Prostate gland (tissue), 2 donors: ENCODE measurements around the gene VCX2. TPM values are rescaled to one million over a fixed set of nuclear protein-coding genes. Genes with fewer than 3 reads are reported as not detected.
"Not testable (repeated sequence)": the region's sequence is repeated elsewhere in the genome, so short reads cannot be mapped to it uniquely, and the experiment has no call there.

Source experiments
- DNase-seq: peaks from one replicate; pipeline ENCODE4 v3.0.0-alpha.2; 2019; ENCODE audit warnings: low spot score
- H3K27ac ChIP-seq, 2 donors: fragments of 200-600 bp; sonication (generic); 2 replicates each; pipeline ENCODE4 v1.5.1; 2017 to 2019
- H3K27me3 ChIP-seq: fragments of 200-600 bp; sonication (generic); replicated peaks from 2 replicates; pipeline ENCODE4 v1.5.1; 2019; ENCODE audit not compliant: insufficient read depth
- H3K36me3 ChIP-seq, 2 donors: fragments of 200-600 bp; sonication (generic); 1 replicate in 1 of 2; 2 replicates in 1 of 2; pipeline versions ENCODE4 v1.5.1 to v1.8.1; 2017 to 2019
- H3K4me1 ChIP-seq: fragments of 200-600 bp; sonication (generic); replicated peaks from 2 replicates; pipeline ENCODE4 v1.5.1; 2019
- H3K4me3 ChIP-seq, 2 donors: fragments of 200-600 bp; sonication (generic); 2 replicates each; pipeline ENCODE4 v1.5.1; 2017 to 2019
- H3K9me3 ChIP-seq: fragments of 200-600 bp; sonication (generic); 2 replicates; pipeline ENCODE4 v1.5.1; 2017
- POLR2A ChIP-seq: fragments of 450-650 bp; IDR thresholded peaks from one replicate; pipeline ENCODE4 v1.6.1; 2016; ENCODE audit warnings: antibody characterized with exemption, mild to moderate bottlenecking
- POLR2AphosphoS5 ChIP-seq: sonication (generic); formaldehyde crosslinking; IDR thresholded peaks from one replicate; pipeline ENCODE4 v1.6.1; 2017; ENCODE audit warnings: antibody characterized with exemption
- WGBS: methylation state at CpG from one replicate; pipeline ENCODE4 v1.1.5; 2018; 5-methylcytosine and 5-hydroxymethylcytosine counted together
- intact Hi-C: fragments of 100-400 bp; cut with DNase I; formaldehyde crosslinking; loops from one replicate; pipeline ENCODE4 v1.14.2; 2022
- total RNA-seq, 2 donors: library from RNA; depleted of rRNA; stranded (reverse); fragments of >200 nt; gene quantifications; one replicate each; pipeline ENCODE4 v1.1.0, GENCODE V29; 2016
- TF ChIP-seq, protein P1 (sequence below), 4 experiments: fragments of 200-600 bp in 2 of 4; fragments of 450-650 bp in 2 of 4; sonication (generic) in 2 of 4; IDR thresholded peaks; 1 replicate in 3 of 4; 2 replicates in 1 of 4; pipeline ENCODE4 v1.5.1; 2016 to 2019; ENCODE audit warnings: antibody characterized with exemption in 4 of 4, mild to moderate bottlenecking in 2 of 4, moderate library complexity in 2 of 4

VCX2 gene
- total RNA-seq, 2 donors from 2014 or later: 27.8 TPM; not detected in 1

DNA sequence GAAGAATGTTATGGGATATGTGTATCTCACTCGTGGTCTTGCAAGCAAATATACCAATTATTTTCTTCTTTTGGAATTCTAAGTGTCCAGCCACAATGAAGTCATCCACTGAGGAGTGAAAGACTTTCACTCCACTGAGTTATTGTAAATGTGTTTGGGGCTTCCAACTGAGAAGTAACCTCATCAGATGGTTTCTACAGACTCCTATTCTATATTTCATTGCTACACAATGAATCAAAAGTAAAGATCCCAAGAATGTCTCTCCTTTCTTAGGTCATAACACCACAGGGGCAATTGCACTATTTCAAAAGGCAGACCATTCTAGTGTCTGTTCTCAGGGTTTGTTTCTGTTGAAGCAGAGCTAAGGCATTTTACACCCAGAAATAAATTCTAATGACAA lies 12.3 kb upstream of the VCX2 start:
- Histone ChIP-seq H3K36me3 (no peaks in the 10 kb centered on the region), H3K4me1 (no peaks in the 10 kb centered on the region), H3K4me3 (no peak overlapping the region), H3K27me3 (no peaks in the 10 kb centered on the region), H3K9me3 (no peaks in the 10 kb centered on the region), H3K27ac (no peak overlapping the region)
- 50% methylated on average over 1 of the region's 1 CpG for WGBS
- TF ChIP-seq POLR2A: no peak
- TF ChIP-seq, protein P1, sequence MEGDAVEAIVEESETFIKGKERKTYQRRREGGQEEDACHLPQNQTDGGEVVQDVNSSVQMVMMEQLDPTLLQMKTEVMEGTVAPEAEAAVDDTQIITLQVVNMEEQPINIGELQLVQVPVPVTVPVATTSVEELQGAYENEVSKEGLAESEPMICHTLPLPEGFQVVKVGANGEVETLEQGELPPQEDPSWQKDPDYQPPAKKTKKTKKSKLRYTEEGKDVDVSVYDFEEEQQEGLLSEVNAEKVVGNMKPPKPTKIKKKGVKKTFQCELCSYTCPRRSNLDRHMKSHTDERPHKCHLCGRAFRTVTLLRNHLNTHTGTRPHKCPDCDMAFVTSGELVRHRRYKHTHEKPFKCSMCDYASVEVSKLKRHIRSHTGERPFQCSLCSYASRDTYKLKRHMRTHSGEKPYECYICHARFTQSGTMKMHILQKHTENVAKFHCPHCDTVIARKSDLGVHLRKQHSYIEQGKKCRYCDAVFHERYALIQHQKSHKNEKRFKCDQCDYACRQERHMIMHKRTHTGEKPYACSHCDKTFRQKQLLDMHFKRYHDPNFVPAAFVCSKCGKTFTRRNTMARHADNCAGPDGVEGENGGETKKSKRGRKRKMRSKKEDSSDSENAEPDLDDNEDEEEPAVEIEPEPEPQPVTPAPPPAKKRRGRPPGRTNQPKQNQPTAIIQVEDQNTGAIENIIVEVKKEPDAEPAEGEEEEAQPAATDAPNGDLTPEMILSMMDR (IDR thresholded peaks at IDR 0.05): no peak
- no peak for TF ChIP-seq POLR2AphosphoS5
- intact Hi-C loops: loop anchor here (10.0 kb wide), 1 partner anchor 551 kb away; the partner anchor contains the start of gene ANOS1
- no peak for DNase-seq

DNA sequence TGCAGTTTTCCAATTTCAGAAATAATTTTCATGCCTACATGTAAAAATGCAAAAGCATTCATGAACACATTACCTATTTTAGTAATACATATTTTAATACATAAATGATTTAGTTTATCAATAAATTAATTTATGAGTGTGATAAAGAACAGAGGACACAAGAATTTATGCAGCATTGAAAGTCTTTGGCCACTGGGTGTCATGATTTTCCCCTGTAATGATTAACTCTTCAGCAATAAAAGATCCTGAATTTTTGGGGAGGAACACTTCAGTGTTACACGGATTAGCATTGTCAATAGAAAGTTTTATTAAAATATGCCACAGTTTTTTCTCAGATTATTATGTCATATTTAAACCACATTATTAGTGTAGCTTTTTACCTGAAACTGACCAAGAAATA lies 8.6 kb upstream of the VCX2 start:
- 13% methylated on average over 1 of the region's 1 CpG for WGBS
- Histone ChIP-seq H3K27me3 (no peaks in the 10 kb centered on the region), H3K36me3 (no peaks in the 10 kb centered on the region), H3K4me1 (no peaks in the 10 kb centered on the region), H3K27ac (no peak overlapping the region), H3K4me3 (no peak overlapping the region), H3K9me3 (no peaks in the 10 kb centered on the region)
- no peak for TF ChIP-seq POLR2A
- TF ChIP-seq, protein P1 (IDR thresholded peaks at IDR 0.05): peak in 2 of 4 experiments; percentile 27 to 30
- intact Hi-C loops: loop anchor here (10.0 kb wide), 1 partner anchor 555 kb away; the partner anchor contains the start of gene ANOS1
- DNase-seq: no peak

DNA sequence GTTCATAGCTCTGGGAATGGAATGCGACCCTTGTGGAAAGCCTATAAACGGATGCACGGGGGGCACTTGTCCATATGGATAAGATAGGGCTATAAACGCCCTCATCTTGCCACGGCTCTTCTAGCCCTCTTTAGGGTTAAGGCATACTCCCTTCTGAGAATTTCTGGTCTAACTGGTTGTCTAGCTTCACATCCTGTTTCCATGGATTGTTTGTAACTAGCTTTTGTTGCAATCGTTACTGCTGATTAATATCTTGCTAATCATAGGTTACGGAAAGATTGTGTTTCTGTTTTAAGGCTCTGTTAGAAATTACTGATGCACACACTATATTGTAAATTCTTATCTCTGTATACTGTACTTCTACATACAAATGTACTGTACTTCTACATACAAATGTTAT lies 17.1 kb downstream of the VCX2 start:
- 20% methylated on average over 7 of the region's 7 CpGs for WGBS
- intact Hi-C loops, H3K4me1 ChIP-seq, H3K36me3 ChIP-seq, H3K9me3 ChIP-seq, DNase-seq, H3K27ac ChIP-seq, H3K4me3 ChIP-seq, H3K27me3 ChIP-seq: not testable (repeated sequence)

DNA sequence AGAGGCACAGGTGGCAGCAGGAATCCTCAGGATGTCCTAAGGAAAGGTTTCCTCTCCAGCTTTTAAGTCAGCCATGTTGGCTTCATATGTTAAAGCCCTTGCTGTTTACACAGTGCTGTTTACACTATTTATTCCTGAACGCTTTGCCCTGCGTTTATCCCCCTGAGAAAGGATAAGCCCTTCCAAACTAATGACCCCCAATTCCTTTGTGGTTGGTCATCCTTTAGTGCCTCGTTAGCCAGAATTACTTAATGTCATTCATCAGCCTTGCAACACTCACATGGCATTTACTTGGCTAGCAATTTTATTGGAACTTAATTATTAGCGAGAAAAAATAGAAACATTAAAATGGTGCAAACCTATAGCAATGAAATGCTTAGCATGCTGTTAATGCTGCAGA lies 23.8 kb downstream of the VCX2 start:
- no peaks in the 10 kb centered on the region for H3K9me3 ChIP-seq
- no peaks in the 10 kb centered on the region for H3K27me3 ChIP-seq
- H3K4me1 ChIP-seq: no peaks in the 10 kb centered on the region
- TF ChIP-seq POLR2A: no peak
- TF ChIP-seq, protein P1 (IDR thresholded peaks at IDR 0.05): no peak
- no peak for TF ChIP-seq POLR2AphosphoS5
- 42% methylated on average over 4 of the region's 4 CpGs for WGBS
- DNase-seq: no peak
- H3K27ac ChIP-seq: no peak overlapping the region
- H3K36me3 ChIP-seq: no peaks in the 10 kb centered on the region
- intact Hi-C loops: no loop called here
- no peak overlapping the region for H3K4me3 ChIP-seq

DNA sequence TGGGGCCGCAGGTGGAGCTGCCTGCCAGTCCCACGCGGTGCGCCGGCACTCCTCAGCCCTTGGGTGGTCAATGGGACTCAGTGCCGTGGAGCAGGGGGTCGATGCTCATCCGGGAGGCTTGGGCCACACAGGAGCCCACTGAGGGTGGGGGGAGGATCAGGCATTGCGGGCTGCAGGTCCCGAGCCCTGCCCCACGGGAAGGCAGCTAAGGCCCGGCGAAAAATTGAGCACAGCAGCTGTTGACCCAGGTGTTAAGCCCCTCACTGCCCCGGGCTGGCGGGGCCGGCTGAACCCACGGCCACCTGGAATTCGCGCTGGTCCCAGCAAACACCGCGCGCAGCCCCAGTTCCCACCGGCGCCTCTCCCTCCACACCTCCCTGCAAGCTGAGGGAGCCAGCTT lies 26.1 kb downstream of the VCX2 start:
- WGBS: 98% methylated on average over 17 of the region's 24 CpGs
- H3K36me3 ChIP-seq: no peaks in the 10 kb centered on the region
- no peak for DNase-seq
- TF ChIP-seq POLR2A (no peak), POLR2AphosphoS5 (no peak)
- TF ChIP-seq, protein P1 (IDR thresholded peaks at IDR 0.05): no peak
- no peaks in the 10 kb centered on the region for H3K27me3 ChIP-seq
- intact Hi-C loops: no loop called here
- H3K27ac ChIP-seq: no peak overlapping the region
- no peaks in the 10 kb centered on the region for H3K9me3 ChIP-seq
- H3K4me3 ChIP-seq: no peak overlapping the region
- H3K4me1 ChIP-seq: no peaks in the 10 kb centered on the region
